HG03135 (cell line): ENCODE measurements around the gene STARD9.

Source experiments
- ATAC-seq: cut with Tn5 transposase; IDR thresholded peaks from one replicate; pipeline ENCODE4 v1.9.1; 2021; ENCODE audit warnings: mild to moderate bottlenecking, moderate library complexity; ENCODE audit not compliant: unreplicated experiment

The STARD9 gene

DNA sequence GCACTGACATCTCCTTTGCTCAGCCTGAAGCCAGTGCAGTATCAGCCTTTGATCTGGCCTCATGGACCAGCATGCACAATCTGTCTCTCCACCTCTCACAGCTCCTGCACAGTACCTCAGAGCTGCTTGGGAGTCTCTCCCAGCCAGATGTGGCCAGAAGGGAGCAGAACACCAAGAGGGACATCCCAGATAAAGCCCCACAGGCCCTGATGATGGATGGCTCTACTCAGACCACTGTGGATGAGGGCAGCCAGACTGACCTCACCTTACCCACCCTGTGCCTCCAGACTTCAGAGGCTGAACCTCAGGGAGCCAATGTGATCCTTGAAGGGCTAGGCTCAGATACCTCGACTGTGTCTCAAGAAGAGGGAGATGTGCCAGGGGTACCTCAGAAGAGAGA lies 117.1 kb downstream of the STARD9 start:
- no peak for ATAC-seq

DNA sequence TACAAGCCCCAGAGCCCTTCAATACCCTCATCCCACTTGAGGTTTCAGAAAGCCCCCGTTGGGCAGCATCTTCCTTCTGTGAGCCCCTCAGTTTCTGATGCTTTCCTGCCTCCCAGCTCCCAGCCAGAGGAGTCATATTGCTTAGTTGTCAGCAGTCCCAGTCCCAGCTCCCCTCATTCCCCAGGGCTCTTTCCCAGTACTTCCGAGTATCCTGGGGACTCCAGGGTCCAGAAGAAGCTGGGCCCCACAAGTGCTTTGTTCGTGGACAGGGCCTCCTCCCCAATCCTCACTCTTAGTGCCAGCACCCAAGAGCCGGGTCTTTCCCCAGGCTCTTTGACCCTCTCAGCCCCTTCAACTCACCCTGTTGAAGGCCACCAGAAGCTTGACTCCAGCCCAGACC lies 117.6 kb downstream of the STARD9 start:
- no peak for ATAC-seq

DNA sequence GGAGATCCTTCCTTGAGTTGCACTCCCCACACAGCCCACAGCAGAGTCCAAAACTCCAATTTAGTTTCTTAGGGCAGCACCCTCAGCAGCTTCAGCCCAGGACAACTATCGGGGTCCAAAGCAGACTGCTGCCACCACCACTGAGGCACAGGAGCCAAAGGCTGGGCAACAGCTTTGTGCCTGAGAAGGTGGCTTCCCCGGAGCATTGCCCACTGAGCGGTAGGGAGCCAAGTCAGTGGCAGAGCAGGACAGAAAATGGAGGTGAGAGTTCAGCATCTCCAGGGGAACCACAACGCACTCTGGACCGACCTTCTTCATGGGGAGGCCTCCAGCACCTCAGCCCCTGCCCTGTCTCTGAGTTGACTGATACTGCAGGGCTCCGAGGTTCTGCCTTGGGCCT lies 118.1 kb downstream of the STARD9 start:
- ATAC-seq: no peak

DNA sequence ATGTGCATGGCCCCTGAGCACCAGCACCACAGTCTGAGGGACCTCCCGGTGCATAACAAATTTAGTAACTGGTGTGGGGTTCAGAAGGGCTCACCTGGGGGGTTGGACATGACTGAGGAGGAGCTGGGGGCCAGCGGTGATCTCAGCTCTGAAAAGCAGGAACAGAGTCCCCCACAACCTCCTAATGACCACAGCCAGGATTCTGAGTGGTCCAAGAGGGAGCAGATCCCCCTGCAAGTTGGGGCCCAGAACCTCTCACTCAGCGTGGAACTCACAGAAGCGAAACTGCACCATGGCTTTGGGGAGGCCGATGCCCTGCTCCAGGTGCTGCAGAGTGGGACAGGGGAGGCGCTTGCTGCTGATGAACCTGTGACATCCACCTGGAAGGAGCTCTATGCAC lies 118.5 kb downstream of the STARD9 start:
- ATAC-seq: no peak

DNA sequence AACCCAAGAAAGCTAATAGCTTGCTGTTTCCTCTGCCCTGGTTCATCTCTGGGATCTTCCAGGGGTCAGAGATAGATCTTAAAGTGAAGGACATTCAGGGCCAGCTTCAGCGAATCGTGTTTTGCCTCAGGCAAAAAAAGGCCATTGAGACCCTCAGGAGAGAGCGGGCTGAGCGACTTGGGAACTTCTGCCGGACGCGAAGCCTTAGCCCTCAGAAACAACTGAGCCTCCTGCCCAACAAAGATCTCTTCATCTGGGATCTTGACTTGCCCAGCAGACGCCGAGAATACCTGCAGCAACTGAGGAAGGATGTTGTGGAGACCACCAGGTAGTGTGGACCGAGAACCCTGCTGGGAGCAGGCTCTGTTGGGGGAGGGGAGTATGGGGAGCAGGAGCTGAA lies 119.0 kb downstream of the STARD9 start:
- ATAC-seq: no peak

DNA sequence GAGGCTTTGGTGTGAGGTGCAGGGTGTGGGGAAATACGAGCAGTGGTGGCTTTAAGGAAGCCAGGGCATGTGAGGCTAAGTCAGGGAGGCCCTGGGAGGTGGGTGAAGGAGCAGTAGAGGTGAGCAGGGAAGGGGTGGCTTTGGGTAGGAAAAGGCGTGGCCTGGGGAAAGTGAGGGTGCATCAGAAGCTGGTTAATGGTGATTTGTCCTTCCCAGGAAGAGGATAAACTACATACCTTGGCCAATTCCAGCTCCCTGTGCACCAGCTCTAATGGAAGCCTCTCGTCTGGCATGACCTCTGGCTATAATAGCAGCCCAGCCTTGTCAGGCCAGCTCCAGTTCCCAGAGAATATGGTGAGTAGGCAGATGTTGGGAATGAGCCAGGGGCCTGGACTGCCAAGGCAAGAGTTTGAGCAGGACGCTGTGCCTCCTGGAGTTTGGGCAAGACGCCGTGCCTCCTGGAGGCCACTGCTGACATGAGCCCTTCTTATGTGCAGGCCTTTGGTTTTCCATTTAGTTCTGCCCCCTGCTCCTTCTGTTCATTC lies 120.2 kb downstream of the STARD9 start:
- ATAC-seq: no peak

DNA sequence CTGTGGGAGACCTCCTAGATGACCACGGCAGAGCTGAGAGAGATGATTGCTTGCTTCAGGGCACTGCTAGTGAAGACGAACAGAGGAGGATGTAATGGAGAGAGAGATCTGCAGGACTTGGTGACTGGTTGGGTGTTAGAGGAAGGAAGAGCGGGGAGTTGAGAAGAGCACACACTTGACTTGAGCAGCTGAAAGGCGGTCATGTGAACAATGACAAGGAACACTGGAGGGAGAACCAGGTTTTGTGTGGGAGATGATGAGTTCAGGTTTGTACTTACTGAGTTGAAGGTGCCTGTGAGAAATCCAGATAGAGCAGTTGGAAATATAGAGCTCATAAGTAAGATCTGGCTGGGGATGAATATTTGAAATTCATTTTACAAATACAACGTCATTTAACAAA lies 121.2 kb downstream of the STARD9 start:
- ATAC-seq: no peak

DNA sequence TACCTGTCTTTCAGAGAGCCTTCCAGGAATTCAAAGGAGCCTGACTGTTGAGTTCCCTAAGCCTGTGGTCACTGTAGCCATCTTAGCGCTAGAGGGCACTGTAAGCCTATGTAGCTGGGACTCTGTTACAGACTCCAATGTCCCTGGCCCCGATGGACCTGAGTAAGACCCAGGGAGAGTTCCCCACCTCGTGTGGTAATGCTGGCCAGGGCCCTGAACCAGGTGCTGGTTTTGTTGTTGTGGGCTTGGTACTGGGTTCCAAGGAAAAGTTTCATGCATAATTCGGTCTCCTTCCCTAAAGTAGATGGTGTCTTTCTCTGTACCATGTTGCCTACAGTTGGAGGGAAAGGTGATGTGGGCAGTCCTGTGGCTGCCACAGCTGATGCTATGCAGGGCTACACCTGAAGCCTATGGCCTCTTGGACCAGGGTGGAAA lies 129.1 kb downstream of the STARD9 start:
- ATAC-seq: peak; percentile 52

DNA sequence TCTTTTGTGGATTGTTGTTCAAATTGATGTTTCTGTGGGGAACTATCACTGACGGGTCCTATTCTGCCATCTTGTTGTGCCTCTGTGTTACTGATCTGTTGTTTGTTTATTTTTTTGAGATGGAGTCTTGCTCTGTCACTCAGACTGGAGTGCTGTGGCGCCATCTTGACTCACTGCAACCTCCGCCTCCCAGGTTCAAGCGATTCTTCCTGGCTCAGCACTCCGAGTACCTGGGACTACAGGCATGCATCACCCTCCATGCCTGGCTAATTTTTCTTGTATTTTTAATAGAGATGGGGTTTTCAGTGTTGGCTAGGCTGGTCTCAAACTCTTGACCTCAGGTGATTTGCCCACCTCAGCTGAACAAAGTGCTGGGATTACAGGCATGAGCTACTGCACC lies 129.9 kb downstream of the STARD9 start:
- ATAC-seq: no peak

DNA sequence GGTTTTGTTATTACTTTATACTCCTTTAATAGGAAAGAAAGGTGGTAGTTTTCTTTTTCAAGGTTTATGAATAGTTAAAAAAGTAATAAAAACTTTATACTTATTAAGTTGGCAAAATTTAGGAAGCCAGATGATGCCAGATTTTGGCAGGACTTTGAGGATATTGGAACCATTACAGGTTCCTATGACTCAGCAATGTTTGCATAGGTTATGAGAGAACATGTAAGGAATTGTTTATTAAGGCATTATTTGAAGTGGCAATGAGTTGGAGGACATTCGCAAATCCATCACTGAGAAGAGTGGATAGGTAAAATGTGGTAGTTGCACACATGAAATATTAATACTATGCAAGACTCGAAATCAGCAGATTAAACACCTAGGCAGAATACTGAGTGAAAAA lies 131.7 kb downstream of the STARD9 start:
- ATAC-seq: no peak

DNA sequence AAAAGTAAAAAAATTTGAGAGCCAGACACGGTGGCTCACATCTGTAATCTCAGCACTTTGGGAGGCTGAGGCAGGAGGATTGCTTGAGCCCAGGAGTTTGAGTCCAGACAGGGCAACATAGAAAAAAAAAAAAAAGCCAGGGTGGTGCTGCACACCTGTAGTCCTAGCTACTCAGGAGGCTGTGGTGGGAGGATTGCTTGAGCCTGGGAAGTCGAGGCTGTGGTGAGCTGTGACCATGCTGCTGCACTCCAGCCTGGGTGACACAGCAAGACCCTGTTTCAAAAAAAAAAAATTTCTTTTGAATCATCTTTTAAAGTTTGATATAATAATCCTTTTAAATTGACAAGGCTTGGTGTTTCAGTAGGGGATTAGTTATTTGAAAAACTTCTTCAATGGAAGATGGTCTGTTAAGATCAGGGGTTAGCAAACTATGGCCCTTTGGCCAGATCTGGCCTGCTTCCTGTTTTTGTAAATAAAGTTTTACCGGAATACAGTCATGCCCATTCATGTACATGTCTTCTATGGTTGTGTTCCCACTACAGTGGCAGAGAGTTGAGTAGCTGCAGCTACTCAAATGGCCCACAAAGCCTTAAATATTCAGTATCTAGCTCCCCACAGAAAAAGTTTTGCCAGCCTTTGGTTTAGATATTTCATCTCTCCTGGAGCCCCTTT lies 132.6 kb downstream of the STARD9 start:
- ATAC-seq: no peak

DNA sequence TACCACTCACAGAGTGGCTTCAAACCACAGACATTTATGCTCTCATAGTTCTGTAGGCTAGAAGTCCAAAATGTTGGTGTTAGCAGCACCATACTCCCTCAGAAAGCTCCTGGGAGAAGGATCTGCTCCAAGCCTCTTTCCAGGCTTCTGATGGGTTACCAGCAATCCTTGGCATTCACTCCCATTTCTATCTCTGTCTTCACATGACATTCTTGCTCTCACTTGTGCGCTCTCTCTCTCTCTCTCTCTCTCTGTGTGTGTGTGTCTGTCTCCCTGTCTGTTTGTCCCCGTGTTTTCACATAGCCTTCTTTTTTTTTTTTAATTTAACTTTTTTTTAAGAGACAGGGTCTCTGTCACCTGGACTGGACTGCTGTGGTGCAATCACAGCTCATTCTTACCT lies 135.3 kb downstream of the STARD9 start:
- no peak for ATAC-seq

DNA sequence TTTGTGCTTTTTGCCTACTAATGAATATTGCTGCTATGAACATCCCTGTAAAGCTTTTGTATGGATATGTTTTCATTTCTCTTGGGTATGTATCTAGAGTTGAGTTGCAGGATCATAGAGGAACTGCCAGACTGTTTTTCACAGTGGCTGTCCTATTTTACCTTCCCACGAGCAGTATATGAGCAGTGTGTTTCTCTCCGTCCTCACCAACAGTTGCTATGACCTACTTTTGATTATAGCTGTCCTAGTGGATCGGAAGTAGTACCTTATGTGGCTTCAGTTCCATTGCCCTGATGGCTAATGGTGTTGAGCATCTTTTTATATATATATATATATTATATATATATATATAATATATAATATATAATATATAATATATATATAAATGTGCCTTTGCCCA lies 136.3 kb downstream of the STARD9 start:
- no peak for ATAC-seq

DNA sequence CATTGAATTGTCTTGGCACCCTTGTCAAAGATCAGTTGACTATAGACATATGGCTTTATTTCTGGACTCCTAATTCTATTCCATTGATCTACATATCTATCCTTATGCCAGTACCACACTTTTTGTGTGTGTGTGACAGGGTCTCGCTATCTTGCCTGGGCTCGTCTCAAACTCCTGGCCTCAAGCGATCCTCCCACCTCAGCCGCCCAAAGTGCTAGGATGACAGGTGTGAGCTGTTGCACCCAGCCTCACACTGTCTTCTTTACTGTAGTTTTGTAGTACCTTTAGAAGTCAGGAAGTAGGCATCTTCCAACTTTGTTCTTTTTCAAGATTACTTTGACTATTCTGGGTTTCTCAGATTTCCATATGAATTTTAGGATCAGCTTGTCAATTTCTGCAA lies 137.2 kb downstream of the STARD9 start:
- ATAC-seq: no peak

DNA sequence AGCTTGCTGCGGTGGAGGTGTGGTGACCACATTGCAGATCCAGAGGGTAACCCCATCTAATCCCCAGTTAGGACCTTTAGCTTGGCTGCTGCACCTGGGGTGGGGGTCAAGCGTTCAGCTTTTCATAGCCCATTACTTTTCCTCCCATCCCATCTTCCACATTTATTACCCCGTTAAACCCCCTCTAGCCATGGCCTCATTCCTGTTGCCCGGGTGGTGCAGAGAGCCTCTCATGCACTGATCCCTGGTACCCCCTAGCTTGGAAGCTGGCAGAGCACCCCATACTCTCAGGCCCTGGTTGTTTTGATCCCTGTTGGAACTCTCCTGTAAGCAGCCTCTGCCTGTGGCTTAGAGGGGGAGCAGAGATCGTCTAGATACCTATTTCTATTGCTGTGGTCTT lies 140.7 kb downstream of the STARD9 start:
- ATAC-seq: no peak

DNA sequence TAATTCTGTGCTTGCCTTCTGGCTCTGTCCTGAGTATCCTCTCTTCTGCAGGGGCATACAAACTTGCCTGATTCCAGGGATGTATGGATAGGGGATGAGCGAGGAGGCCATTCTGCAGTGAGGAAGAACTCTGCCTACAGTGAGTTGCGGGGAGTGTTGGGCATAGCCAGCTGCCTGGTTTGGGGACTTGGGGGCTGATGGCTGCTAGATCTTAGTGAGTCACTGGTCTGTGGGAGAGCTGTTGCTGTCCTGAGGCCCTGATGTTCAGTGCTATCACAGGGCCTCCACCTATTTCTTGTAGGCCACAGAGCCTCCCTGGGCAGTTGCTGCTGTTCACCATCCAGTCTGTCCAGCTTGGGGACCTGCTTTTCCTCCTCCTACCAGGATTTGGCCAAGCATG lies 141.2 kb downstream of the STARD9 start:
- no peak for ATAC-seq

DNA sequence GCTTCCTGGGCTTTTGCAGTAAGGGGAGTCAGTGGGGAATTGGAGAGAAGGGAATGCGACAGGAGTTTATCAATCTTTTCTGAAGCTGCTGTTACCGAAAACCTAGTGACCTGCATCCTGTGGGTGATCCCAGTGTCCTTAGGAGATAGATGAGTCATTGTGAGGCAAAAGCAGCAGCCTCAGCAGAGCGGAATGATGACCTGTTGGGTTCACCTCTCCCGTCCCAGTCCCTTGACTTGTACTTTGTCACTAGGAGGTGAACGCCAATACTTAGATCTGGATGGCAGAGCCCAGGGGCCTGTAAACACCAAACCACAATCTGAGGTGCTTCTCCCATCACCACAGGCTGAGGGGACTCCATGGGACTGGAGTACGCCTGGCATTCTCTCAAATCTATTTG lies 143.6 kb downstream of the STARD9 start:
- no peak for ATAC-seq

DNA sequence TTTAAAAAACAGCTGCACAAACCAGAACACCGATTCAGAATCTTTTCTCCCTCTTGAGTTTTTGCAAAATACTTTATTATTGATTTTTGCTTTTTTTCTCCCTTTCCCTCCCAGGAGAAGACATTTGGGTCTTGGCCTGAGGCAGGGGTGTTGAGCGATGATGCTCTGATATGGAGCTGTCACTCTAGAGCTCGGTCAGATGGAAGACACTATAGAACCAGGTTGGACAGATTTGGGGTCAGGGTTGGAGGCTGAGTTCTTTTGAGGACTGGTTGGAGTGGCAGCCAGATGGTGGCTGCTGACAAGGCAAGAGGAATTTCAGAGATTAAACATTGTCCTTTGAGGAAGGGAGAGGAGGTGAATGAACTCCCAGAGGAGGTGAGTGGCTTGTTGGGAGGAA lies 144.7 kb downstream of the STARD9 start:
- no peak for ATAC-seq

DNA sequence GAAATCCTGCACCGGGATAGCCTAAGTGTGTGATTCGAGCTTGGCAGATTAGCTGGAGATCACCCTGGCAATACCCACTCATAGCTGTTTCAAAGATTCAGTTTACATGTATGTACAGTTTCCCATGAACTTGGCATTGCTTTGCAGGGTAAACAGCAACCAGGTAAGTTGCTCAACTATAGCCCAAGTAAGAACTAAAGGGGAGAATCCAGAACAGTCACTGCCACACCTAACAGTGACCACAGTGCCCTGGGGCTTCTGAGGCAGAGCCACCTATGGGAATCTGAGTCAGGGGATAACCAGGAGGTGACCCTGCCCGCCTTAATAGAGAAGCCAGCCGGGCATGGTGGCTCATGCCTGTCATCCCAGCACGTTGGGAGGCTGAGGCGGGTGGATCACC lies 145.6 kb downstream of the STARD9 start:
- no peak for ATAC-seq

DNA sequence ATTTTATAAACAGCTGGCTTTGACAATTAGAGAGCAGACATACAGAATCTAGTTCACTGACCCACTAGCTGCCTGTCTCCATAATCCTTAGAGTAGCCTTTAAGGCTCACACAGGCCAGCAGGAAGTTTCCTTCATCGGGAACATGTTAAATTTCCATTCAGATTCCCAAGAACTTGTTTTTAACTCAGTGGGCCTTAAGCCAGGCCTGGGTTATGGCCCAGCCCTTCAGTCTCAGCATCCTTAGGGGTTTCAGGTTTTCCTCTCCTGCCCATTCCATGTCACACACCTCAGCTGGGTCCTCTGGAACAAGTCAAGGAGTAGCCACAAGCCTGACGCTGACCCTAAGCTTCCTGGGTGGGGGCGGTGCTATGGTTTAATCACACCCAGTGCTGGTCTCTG lies 146.5 kb downstream of the STARD9 start:
- no peak for ATAC-seq

DNA sequence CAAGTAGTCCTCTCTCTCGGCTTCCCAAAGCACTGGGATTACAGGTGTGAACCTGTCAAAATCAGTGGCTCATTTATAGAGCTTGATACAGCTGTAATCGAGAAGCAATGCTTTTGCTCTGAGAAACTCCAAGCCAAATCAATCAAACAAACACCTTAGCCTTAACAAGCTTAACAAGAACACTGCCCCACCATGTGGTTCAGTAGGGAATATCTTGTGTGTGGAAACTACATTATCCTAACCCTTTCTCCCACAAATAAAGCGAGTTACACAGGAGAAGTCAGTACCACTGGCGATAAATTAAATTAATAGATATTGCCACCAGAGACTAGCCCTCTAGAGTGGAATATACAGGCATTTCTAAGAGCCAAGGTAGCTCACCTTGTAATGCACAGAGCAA lies 147.7 kb downstream of the STARD9 start:
- no peak for ATAC-seq

DNA sequence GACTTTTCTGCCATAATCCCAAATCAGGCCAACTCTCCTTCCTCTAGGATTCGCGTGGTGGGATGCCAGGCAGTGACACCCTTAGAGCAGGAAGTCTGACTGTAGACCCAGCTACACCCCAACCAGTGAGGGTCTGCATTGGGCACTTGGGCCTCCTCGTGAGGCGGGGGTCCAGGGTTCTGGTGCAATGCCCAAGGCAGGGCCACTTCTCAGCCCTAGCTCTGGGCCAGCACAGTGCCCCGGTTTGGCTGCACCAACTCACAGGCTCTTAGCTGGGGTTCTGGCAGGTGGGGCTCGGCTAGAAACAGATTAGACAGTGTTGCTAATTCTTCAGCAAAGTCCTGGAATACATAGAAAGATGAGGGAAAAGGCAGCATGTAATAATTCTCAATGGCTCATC lies 148.9 kb downstream of the STARD9 start:
- no peak for ATAC-seq

DNA sequence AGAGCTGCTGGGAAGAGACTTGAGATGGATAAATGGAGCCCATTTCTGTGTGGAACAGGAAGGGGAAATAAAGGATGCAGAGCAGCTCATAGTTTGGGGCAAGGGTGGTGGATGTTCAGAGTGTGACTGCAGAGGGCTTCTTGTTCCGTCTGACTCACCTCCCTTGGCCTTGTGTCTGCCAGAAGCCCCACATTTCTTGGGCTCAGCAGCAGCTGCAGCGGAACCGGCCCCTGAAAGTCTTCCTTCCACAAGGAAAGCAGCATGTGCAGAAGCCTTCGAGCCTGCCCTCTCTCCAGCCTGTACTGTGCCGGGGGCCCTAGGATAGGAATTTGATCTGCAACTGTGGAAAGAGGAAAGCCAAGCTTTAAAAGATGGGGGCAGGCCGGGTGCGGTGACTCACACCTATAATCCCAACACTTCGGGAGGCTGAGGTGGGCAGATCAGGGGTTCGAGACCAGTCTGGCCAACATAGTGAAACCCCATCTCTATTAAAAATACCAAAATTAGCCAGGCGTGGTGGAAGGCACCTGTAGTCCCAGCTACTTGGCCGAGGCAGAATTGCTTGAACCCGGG lies 150.0 kb downstream of the STARD9 start:
- no peak for ATAC-seq
